Heart left ventricle (tissue), 13 donors: Measurements from ENCODE around the gene CEP112.

Experiments
- CTCF ChIP-seq, 12 donors: fragments of 200-600 bp; sonication (generic) in 4 of 12; IDR thresholded peaks; one replicate each; pipeline versions ENCODE4 v1.5.0 to v1.8.0; 2018 to 2022; ENCODE audit warnings: antibody characterized with exemption in 12 of 12, mild to moderate bottlenecking in 5 of 12
- POLR2A ChIP-seq, 2 donors: fragments of 450-650 bp; IDR thresholded peaks; one replicate each; pipeline ENCODE4 v1.6.1; 2017; ENCODE audit warnings: antibody characterized with exemption in 2 of 2, mild to moderate bottlenecking in 2 of 2, moderate library complexity in 2 of 2
- donor health status: ischemic (EF 13 %, LVEDD 7.1; RV severe dilation, severe dysfunction).
- donor health status: DM: no; HTN: yes; CAD: no.
- donor health status: DM: no; HTN: no; CAD: no.
- donor health status: ischemic (EF 25% LVEDD 6.9; RV normal size, moderate dysfunction).
- donor health status: ischemic (EF 25% LVEDD 5.7; RV mildly dilated, moderate dysfunction).
- donor health status: ischemic (EF 35%, LVEDD 5.7; RV mildly dilated, moderate dysfunction).
- donor health status: nonischemic (EF 11% LVEDD 7.7; RV severe dilation, severe dysfunction).
- donor health status: DM: yes; HTN: yes; CAD: no.
- donor health status: PGD.
- donor health status: ischemic (EF 29% LVEDD 5.4; RV normal size, mild dysfunction).
- donor health status: nonischemic (EF 23%, LVEDD 6.1; RV moderate dilation, normal function).

DNA sequence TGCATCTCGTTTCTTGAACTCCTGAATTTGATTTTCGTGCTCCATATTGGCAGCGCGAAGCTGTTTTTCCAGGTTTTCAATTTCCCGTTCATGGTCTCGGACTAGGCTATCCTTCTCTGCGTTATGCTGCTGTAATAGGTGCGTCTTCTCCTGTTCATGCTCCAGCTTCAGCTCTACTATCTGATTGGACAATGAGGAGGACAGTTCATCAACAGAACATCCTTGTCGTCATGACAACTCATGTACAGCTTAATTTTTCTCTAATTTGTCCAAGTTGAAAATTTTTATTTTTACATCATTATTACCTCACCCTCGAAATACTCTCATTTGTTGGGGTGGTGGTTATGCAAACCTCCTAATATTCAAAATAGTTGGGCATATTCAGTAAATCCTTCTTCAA, 289.8 kb downstream of the CEP112 start:
- no peak for TF ChIP-seq CTCF (IDR thresholded peaks at IDR 0.05)
- no peak for TF ChIP-seq POLR2A (IDR thresholded peaks at IDR 0.05)
